Measurements from ENCODE around the gene MPDZ. TPM values are rescaled to one million over a fixed set of nuclear protein-coding genes. Genes with fewer than 3 reads are reported as not detected.

The MPDZ gene
- total RNA-seq, 2 donors from 2014 or later = 2.3 to 8.1 TPM

- no peaks in the 10 kb centered on the region for H3K9me3 ChIP-seq
- H3K27ac ChIP-seq = no peak overlapping the region
- H3K4me1 ChIP-seq = no peaks in the 10 kb centered on the region
- H3K9ac ChIP-seq (ENCODE audit: low read depth in 2 of 2, low read length in 2 of 2) = no peak overlapping the region
- intact Hi-C loops (cut with DNase I) = no loop called here
- no peaks in the 10 kb centered on the region for H3K36me3 ChIP-seq
- TF ChIP-seq, protein P1, sequence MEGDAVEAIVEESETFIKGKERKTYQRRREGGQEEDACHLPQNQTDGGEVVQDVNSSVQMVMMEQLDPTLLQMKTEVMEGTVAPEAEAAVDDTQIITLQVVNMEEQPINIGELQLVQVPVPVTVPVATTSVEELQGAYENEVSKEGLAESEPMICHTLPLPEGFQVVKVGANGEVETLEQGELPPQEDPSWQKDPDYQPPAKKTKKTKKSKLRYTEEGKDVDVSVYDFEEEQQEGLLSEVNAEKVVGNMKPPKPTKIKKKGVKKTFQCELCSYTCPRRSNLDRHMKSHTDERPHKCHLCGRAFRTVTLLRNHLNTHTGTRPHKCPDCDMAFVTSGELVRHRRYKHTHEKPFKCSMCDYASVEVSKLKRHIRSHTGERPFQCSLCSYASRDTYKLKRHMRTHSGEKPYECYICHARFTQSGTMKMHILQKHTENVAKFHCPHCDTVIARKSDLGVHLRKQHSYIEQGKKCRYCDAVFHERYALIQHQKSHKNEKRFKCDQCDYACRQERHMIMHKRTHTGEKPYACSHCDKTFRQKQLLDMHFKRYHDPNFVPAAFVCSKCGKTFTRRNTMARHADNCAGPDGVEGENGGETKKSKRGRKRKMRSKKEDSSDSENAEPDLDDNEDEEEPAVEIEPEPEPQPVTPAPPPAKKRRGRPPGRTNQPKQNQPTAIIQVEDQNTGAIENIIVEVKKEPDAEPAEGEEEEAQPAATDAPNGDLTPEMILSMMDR (IDR thresholded peaks at IDR 0.05) = no peak
- H3K4me3 ChIP-seq = no peak overlapping the region
- H3K27me3 ChIP-seq = no peaks in the 10 kb centered on the region
- DNase-seq = no peak
Observed at GRCh38 chr9:13146840-13147239, 132.7 kb downstream of the MPDZ start.

DNA sequence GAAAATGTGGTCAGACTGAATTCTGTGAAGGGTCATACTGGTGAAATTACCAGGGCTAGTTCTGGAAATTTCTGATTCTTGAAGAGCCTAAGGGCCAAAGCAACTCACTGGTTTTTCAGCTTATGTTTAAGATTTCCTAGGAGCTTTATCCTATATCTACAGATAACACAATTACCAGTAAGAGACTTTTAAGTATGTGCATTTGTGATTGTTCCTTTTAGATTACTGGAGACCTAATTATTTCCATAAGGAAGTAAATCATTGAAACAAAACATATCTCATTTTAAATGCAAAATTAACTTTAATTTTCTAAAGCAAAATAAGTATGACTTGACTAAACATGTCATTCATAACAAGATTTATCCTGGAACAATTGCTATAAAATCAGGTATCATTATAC, 134.2 kb downstream of the MPDZ start:
- no peak overlapping the region for H3K4me3 ChIP-seq
- TF ChIP-seq, protein P1 (IDR thresholded peaks at IDR 0.05) = no peak
- no peak overlapping the region for H3K9ac ChIP-seq (ENCODE audit: low read depth in 2 of 2, low read length in 2 of 2)
- intact Hi-C loops (cut with DNase I) = no loop called here
- no peak overlapping the region for H3K27ac ChIP-seq
- no peaks in the 10 kb centered on the region for H3K27me3 ChIP-seq
- DNase-seq = no peak
- no peaks in the 10 kb centered on the region for H3K4me1 ChIP-seq
- H3K9me3 ChIP-seq = no peaks in the 10 kb centered on the region
- no peaks in the 10 kb centered on the region for H3K36me3 ChIP-seq

DNA sequence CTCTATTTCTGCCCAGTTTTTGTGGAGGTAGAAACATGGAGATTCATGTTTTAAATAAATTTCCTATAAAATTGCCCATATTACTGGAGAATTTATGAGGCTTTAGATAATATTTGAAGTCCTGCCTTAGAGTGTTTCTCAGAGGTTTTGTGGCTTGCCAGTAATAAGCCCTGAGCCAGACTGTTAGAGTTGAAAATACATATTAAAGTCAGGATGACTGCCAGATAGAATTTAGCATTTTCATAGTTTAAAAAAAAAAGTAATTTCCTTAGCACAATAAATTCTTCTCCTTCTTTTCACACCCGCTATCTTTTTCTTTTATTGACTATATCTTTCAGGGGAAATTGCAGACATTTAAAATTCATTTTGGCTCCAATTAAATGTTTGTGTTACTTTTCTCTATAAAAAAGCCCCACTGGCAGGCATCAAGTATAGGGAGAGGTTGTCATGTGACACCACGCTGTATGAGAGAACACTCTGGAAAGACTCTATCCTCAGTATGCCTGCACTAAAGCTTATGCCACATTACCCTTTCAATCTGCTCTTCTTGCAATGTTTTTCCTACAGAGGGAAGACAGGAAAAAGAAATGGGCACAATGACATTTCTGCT, 135.2 kb downstream of the MPDZ start:
- DNase-seq = no peak
- no peaks in the 10 kb centered on the region for H3K36me3 ChIP-seq
- TF ChIP-seq, protein P1 (IDR thresholded peaks at IDR 0.05) = no peak
- H3K9me3 ChIP-seq = no peaks in the 10 kb centered on the region
- H3K4me1 ChIP-seq = no peaks in the 10 kb centered on the region
- no peak overlapping the region for H3K4me3 ChIP-seq
- no peak overlapping the region for H3K27ac ChIP-seq
- no peak overlapping the region for H3K9ac ChIP-seq (ENCODE audit: low read depth in 2 of 2, low read length in 2 of 2)
- intact Hi-C loops (cut with DNase I) = no loop called here
- H3K27me3 ChIP-seq = no peaks in the 10 kb centered on the region

- H3K9ac ChIP-seq (ENCODE audit: low read depth in 2 of 2, low read length in 2 of 2) = no peak overlapping the region
- TF ChIP-seq, protein P1 (IDR thresholded peaks at IDR 0.05) = no peak
- intact Hi-C loops (cut with DNase I) = no loop called here
- DNase-seq = no peak
- H3K27me3 ChIP-seq = no peaks in the 10 kb centered on the region
- no peaks in the 10 kb centered on the region for H3K36me3 ChIP-seq
- H3K9me3 ChIP-seq = no peaks in the 10 kb centered on the region
- H3K27ac ChIP-seq = no peak overlapping the region
- no peaks in the 10 kb centered on the region for H3K4me1 ChIP-seq
- no peak overlapping the region for H3K4me3 ChIP-seq
Observed at GRCh38 chr9:13143281-13143680, 136.2 kb downstream of the MPDZ start.

DNA sequence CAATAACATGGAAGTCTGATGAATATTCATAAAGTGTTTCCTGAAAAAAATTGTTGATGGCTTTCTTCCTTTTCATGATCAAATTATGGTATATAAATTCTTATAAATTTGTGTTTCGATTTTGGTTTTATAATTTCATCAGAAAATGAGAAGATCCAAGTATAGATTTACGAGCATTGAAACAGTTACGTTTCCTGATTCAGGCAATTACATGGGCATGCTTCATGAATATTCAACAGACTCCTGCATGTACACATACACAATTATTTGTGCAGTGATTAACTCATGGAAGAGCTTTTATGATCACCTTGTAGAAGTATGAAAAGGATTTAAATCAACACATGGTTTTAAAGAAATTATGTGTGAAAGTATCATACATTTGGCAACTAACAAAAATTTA, 136.7 kb downstream of the MPDZ start:
- Histone ChIP-seq H3K36me3 (no peaks in the 10 kb centered on the region), H3K4me1 (no peaks in the 10 kb centered on the region), H3K27ac (no peak overlapping the region), H3K27me3 (no peaks in the 10 kb centered on the region), H3K9me3 (no peaks in the 10 kb centered on the region), H3K9ac (ENCODE audit: low read depth in 2 of 2, low read length in 2 of 2) (no peak overlapping the region), H3K4me3 (no peak overlapping the region)
- intact Hi-C loops (cut with DNase I) = no loop called here
- TF ChIP-seq, protein P1 (IDR thresholded peaks at IDR 0.05) = no peak
- DNase-seq = no peak

All from colonic mucosa (tissue), 4 donors.